Left ventricle myocardium inferior (tissue), 1 donor: ENCODE data around the gene PILRA. TPM values are rescaled to one million over a fixed set of nuclear protein-coding genes. Genes with fewer than 3 reads are reported as not detected.

Experiments used
- DNase-seq: peaks from one replicate; pipeline ENCODE4 v3.0.0-alpha.2; 2020
- H3K27ac ChIP-seq: fragments of 200-600 bp; replicated peaks from 2 replicates; pipeline ENCODE4 v1.8.0; 2021
- H3K27me3 ChIP-seq: fragments of 200-600 bp; 2 replicates; pipeline ENCODE4 v1.8.0; 2021; ENCODE audit warnings: low read depth
- H3K36me3 ChIP-seq: fragments of 200-600 bp; 2 replicates; pipeline ENCODE4 v1.8.0; 2021
- H3K4me1 ChIP-seq: fragments of 200-600 bp; 2 replicates; pipeline ENCODE4 v1.8.0; 2021
- H3K4me3 ChIP-seq: fragments of 200-600 bp; 2 replicates; pipeline ENCODE4 v1.8.0; 2021; ENCODE audit warnings: mild to moderate bottlenecking, moderate library complexity
- H3K9me3 ChIP-seq: fragments of 200-600 bp; replicated peaks from 2 replicates; pipeline ENCODE4 v1.8.0; 2021
- CTCF ChIP-seq: fragments of 200-600 bp; IDR thresholded peaks from 2 replicates; pipeline ENCODE4 v1.8.0; 2021; ENCODE audit warnings: antibody characterized with exemption, mild to moderate bottlenecking, borderline replicate concordance
- intact Hi-C: fragments of 100-400 bp; cut with micrococcal nuclease; formaldehyde crosslinking; loops from one replicate; pipeline ENCODE4 v1.11.0; 2022
- total RNA-seq: library from RNA; stranded (reverse); fragmentation: NEBNext Ultra II Directional; extraction: Animal tissue kit (Norgen Biotek cat#: 25700); gene quantifications from one replicate; pipeline ENCODE4 v1.2.1, GENCODE V29; 2021
- donor health status: DM: no; HTN: yes; CAD: no; lungs with severe emphysema.

The PILRA gene
- total RNA-seq, 1 donor from 2014 or later = 2.0 TPM

- H3K36me3 ChIP-seq = peaks cover 23% of the 10 kb centered on the region
- peaks cover 67% of the 10 kb centered on the region for H3K4me1 ChIP-seq
- no peak for DNase-seq
- H3K27me3 ChIP-seq = no peaks in the 10 kb centered on the region
- peak overlapping the region; percentile 23 for H3K27ac ChIP-seq
- no peak for TF ChIP-seq CTCF
- intact Hi-C loops = no loop called here
- no peak overlapping the region for H3K4me3 ChIP-seq
- H3K9me3 ChIP-seq = no peaks in the 10 kb centered on the region
Measured at GRCh38 chr7:100433592-100434296, 60.5 kb downstream of the PILRA start.

GRCh38 chr7:100434297-100435144, 61.2 kb downstream of the PILRA start:
- H3K27ac ChIP-seq = no peak overlapping the region
- DNase-seq = no peak
- H3K9me3 ChIP-seq = no peaks in the 10 kb centered on the region
- peaks cover 23% of the 10 kb centered on the region for H3K36me3 ChIP-seq
- peaks cover 67% of the 10 kb centered on the region for H3K4me1 ChIP-seq
- TF ChIP-seq CTCF = no peak
- no peaks in the 10 kb centered on the region for H3K27me3 ChIP-seq
- intact Hi-C loops = no loop called here
- peak overlapping the region; percentile 93 for H3K4me3 ChIP-seq

- TF ChIP-seq CTCF = no peak
- DNase-seq = peak; percentile 29
- peak overlapping the region; percentile 95 for H3K27ac ChIP-seq
- peak overlapping the region; percentile 93 for H3K4me3 ChIP-seq
- intact Hi-C loops = no loop called here
- peaks cover 57% of the 10 kb centered on the region for H3K4me1 ChIP-seq
- no peaks in the 10 kb centered on the region for H3K27me3 ChIP-seq
- H3K9me3 ChIP-seq = no peaks in the 10 kb centered on the region
- H3K36me3 ChIP-seq = peaks cover 23% of the 10 kb centered on the region
Measured at GRCh38 chr7:100435401-100436304, 62.4 kb downstream of the PILRA start.

- H3K4me1 ChIP-seq = peaks cover 39% of the 10 kb centered on the region
Measured at GRCh38 chr7:100437150-100438100, 64.1 kb downstream of the PILRA start.

More at GRCh38 chr7:100437150-100438100, 64.1 kb downstream of the PILRA start:
- no peaks in the 10 kb centered on the region for H3K9me3 ChIP-seq
- H3K4me3 ChIP-seq = peak overlapping the region; percentile 93
- no peaks in the 10 kb centered on the region for H3K27me3 ChIP-seq
- intact Hi-C loops = no loop called here
- H3K27ac ChIP-seq = peak overlapping the region; percentile 95
- no peak for DNase-seq
- H3K36me3 ChIP-seq = peaks cover 23% of the 10 kb centered on the region
- TF ChIP-seq CTCF = no peak
